RWPE2 (cell line): ENCODE data around the gene NTSR2.

Source experiments
- ATAC-seq: fragments of 200-7000 bp; cut with Tn5 transposase; 3 replicates; pipeline ENCODE4 v1.9.1; 2021; ENCODE audit warnings: low read depth
- DNase-seq: peaks from one replicate; pipeline ENCODE4 v3.0.0-alpha.2; 2020; ENCODE audit warnings: low spot score
- H3K27ac ChIP-seq: fragments of 450-650 bp; 2 replicates; pipeline ENCODE4 v1.5.1; 2017; ENCODE audit warnings: mild to moderate bottlenecking; ENCODE audit not compliant: poor library complexity, severe bottlenecking
- H3K27me3 ChIP-seq: fragments of 250-450 bp; sonication (Bioruptor Pico); 2 replicates; pipeline ENCODE4 v1.5.1; 2021; ENCODE audit warnings: mild to moderate bottlenecking, moderate library complexity; ENCODE audit not compliant: insufficient read depth, poor library complexity, severe bottlenecking
- H3K36me3 ChIP-seq: fragments of 250-450 bp; sonication (Bioruptor Pico); 2 replicates; pipeline ENCODE4 v1.5.1; 2020; ENCODE audit warnings: low read depth, mild to moderate bottlenecking, moderate library complexity
- H3K4me1 ChIP-seq: fragments of 250-450 bp; sonication (Bioruptor Pico); 2 replicates; pipeline ENCODE4 v1.5.1; 2021; ENCODE audit warnings: mild to moderate bottlenecking, moderate library complexity; ENCODE audit not compliant: insufficient read depth, poor library complexity, severe bottlenecking
- H3K4me3 ChIP-seq: fragments of 250-450 bp; sonication (Bioruptor Pico); 2 replicates; pipeline ENCODE4 v1.5.1; 2021; ENCODE audit warnings: mild to moderate bottlenecking, moderate library complexity; ENCODE audit not compliant: severe bottlenecking
- H3K9me3 ChIP-seq: fragments of 250-450 bp; sonication (Bioruptor Pico); 2 replicates; pipeline ENCODE4 v1.5.1; 2021; ENCODE audit warnings: mild to moderate bottlenecking, moderate library complexity; ENCODE audit not compliant: severe bottlenecking
- TF ChIP-seq, protein P1 (sequence below): fragments of 450-650 bp; IDR thresholded peaks from one replicate; pipeline ENCODE4 v1.5.1; 2017; ENCODE audit warnings: mild to moderate bottlenecking, moderate library complexity; ENCODE audit not compliant: poor library complexity, severe bottlenecking

Gene NTSR2

DNA sequence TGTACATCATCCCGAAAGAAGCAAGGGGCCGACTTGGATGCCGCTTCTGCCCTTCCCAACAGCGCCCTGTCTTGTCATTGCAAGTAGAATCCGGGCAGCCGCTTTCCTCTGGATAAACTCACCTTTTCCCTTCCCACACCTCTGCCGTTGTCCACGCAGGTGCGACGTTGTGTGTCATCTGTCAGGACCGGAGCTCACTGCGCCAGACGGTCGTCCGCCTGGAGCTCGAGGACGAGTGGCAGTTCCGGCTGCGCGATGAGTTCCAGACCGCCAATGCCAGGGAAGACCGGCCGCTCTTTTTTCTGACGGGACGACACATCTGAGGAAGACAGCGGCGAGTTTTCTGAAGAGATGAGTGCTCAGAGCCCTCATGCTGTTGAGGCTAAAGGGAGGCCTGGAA, 29.9 kb downstream of the NTSR2 start:
- DNase-seq (no peak), ATAC-seq (no peak)
- Histone ChIP-seq H3K27me3 (no peaks in the 10 kb centered on the region), H3K4me1 (no peaks in the 10 kb centered on the region), H3K36me3 (no peaks in the 10 kb centered on the region), H3K4me3 (no peak overlapping the region), H3K27ac (no peak overlapping the region), H3K9me3 (no peaks in the 10 kb centered on the region)
- TF ChIP-seq, protein P1, sequence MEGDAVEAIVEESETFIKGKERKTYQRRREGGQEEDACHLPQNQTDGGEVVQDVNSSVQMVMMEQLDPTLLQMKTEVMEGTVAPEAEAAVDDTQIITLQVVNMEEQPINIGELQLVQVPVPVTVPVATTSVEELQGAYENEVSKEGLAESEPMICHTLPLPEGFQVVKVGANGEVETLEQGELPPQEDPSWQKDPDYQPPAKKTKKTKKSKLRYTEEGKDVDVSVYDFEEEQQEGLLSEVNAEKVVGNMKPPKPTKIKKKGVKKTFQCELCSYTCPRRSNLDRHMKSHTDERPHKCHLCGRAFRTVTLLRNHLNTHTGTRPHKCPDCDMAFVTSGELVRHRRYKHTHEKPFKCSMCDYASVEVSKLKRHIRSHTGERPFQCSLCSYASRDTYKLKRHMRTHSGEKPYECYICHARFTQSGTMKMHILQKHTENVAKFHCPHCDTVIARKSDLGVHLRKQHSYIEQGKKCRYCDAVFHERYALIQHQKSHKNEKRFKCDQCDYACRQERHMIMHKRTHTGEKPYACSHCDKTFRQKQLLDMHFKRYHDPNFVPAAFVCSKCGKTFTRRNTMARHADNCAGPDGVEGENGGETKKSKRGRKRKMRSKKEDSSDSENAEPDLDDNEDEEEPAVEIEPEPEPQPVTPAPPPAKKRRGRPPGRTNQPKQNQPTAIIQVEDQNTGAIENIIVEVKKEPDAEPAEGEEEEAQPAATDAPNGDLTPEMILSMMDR, result no peak

DNA sequence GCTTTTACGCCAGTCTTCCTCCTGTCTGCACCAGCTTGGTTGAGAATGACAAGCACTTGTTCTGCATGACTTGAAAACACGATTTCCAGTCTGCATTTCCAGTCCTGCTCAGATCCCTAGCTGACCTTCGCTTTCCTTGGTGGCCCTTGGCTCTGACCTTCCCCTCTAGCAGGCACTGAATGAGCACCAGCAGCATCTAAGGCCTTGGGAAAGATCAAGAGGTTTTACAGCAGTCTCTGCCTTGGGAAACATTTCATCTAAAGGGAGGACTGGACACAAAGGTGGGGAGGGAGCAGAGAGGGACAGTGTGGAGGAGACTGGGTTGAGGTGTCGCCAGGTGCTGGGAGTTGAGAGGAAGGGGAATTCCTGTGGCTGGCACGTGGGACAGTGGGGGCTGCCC, 30.5 kb downstream of the NTSR2 start:
- TF ChIP-seq, protein P1, result no peak
- no peaks in the 10 kb centered on the region for H3K9me3 ChIP-seq
- no peak for ATAC-seq
- no peaks in the 10 kb centered on the region for H3K27me3 ChIP-seq
- no peak overlapping the region for H3K27ac ChIP-seq
- no peaks in the 10 kb centered on the region for H3K4me1 ChIP-seq
- no peaks in the 10 kb centered on the region for H3K36me3 ChIP-seq
- DNase-seq, result no peak
- no peak overlapping the region for H3K4me3 ChIP-seq

- TF ChIP-seq, protein P1, result no peak
- Histone ChIP-seq H3K36me3 (no peaks in the 10 kb centered on the region), H3K4me3 (no peak overlapping the region), H3K27ac (no peak overlapping the region), H3K9me3 (no peaks in the 10 kb centered on the region), H3K4me1 (no peaks in the 10 kb centered on the region), H3K27me3 (no peaks in the 10 kb centered on the region)
- ATAC-seq (no peak), DNase-seq (no peak)
Measured at GRCh38 chr2:11637546-11637945, 32.4 kb downstream of the NTSR2 start.

GRCh38 chr2:11636593-11637295, 33.3 kb downstream of the NTSR2 start:
- H3K27me3 ChIP-seq, result no peaks in the 10 kb centered on the region
- DNase-seq (no peak), ATAC-seq (no peak)
- no peaks in the 10 kb centered on the region for H3K9me3 ChIP-seq
- no peak overlapping the region for H3K4me3 ChIP-seq
- no peak overlapping the region for H3K27ac ChIP-seq
- TF ChIP-seq, protein P1, result no peak
- no peaks in the 10 kb centered on the region for H3K36me3 ChIP-seq
- H3K4me1 ChIP-seq, result no peaks in the 10 kb centered on the region

DNA sequence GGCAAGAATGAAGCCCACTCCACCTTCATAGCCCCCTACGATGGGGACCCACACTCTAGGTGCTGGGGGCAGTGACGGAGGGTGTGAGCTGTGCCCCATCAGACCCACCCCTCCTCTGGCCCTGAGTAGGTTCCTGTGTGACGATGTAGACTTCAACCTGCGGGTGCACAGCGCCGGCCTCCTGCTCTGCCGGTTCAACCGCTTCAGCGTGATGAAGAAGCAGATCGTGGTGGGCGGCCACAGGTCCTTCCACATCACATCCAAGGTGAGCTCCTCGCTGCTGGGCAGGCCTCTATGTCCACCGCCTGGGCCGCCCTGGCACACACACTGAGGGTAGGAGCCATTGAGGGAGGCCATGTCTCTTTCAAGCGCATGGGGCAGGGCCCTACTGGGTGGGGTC, 34.9 kb downstream of the NTSR2 start:
- Histone ChIP-seq H3K27ac (no peak overlapping the region), H3K36me3 (no peaks in the 10 kb centered on the region), H3K27me3 (no peaks in the 10 kb centered on the region), H3K4me3 (no peak overlapping the region), H3K4me1 (no peaks in the 10 kb centered on the region), H3K9me3 (no peaks in the 10 kb centered on the region)
- no peak for ATAC-seq
- TF ChIP-seq, protein P1, result no peak
- DNase-seq, result no peak
